Thymus (tissue), 11 donors: ENCODE results near the gene JMJD6. TPM values are rescaled to one million over a fixed set of nuclear protein-coding genes. Genes with fewer than 3 reads are reported as not detected.

Experiments
- DNase-seq, 9 donors: peaks; one replicate each; pipeline ENCODE4 v3.0.0-alpha.2; 2013; ENCODE audit warnings: low spot score in 9 of 9, low read depth in 6 of 9, missing footprints in 1 of 9
- H3K27ac ChIP-seq, 2 donors: one replicate each; pipeline ENCODE4 v1.5.1; 2013; ENCODE audit warnings: control low read depth in 1 of 2, low read depth in 1 of 2, low read length in 1 of 2, mild to moderate bottlenecking in 1 of 2, moderate library complexity in 1 of 2
- H3K27me3 ChIP-seq, 2 donors: one replicate each; pipeline ENCODE4 v1.5.1; 2013; ENCODE audit warnings: low read length in 1 of 2; ENCODE audit not compliant: control insufficient read depth in 2 of 2, insufficient read depth in 1 of 2
- H3K36me3 ChIP-seq, 2 donors: one replicate each; pipeline ENCODE4 v1.5.1; 2013; ENCODE audit warnings: low read length in 1 of 2, mild to moderate bottlenecking in 1 of 2, moderate library complexity in 1 of 2; ENCODE audit not compliant: control insufficient read depth in 2 of 2, insufficient read depth in 2 of 2
- H3K4me1 ChIP-seq, 2 donors: one replicate each; pipeline ENCODE4 v1.5.1; 2013; ENCODE audit warnings: low read length in 2 of 2; ENCODE audit not compliant: control insufficient read depth in 2 of 2, insufficient read depth in 2 of 2
- H3K4me3 ChIP-seq, 2 donors: one replicate each; pipeline ENCODE4 v1.5.1; 2013; ENCODE audit warnings: low read length in 2 of 2, control low read depth in 1 of 2, mild to moderate bottlenecking in 1 of 2
- H3K9me3 ChIP-seq, 2 donors: one replicate each; pipeline ENCODE4 v1.5.1; 2013; ENCODE audit warnings: low read length in 1 of 2, mild to moderate bottlenecking in 1 of 2; ENCODE audit not compliant: control insufficient read depth in 2 of 2, insufficient read depth in 1 of 2
- WGBS: extraction: QIAGEN DNeasy Blood & Tissue Kit; methylation state at CpG from one replicate; pipeline ENCODE4 v1.1.7; 2013; 5-methylcytosine and 5-hydroxymethylcytosine counted together
- polyA plus RNA-seq: library from polyadenylated mRNA; stranded (reverse); fragments of 200-250 nt; gene quantifications from one replicate; pipeline ENCODE4 v1.2.3, GENCODE V29; 2013
- total RNA-seq: library from RNA; stranded (reverse); fragments of 120-200 nt; gene quantifications from one replicate; pipeline ENCODE4 v1.2.4, GENCODE V29; 2013
- donor health status: healthy.

The JMJD6 gene
- total and polyA plus RNA-seq, 2 donors: 14.4 to 31.9 TPM

GRCh38 chr17:76671912-76672262, 54.5 kb downstream of the JMJD6 start:
- Histone ChIP-seq H3K27ac (peak overlapping the region; percentile 99 to 100), H3K4me1 (peaks cover 33 to 53% of the 10 kb centered on the region in 2 donors), H3K27me3 (no peaks in the 10 kb centered on the region), H3K9me3 (peaks cover 0 to 2% of the 10 kb centered on the region in 2 donors), H3K36me3 (no peaks in the 10 kb centered on the region), H3K4me3 (peak overlapping the region; percentile 83 to 97)
- no peak for DNase-seq
- WGBS: under 1% methylated on average over 19 of the region's 19 CpGs

DNA sequence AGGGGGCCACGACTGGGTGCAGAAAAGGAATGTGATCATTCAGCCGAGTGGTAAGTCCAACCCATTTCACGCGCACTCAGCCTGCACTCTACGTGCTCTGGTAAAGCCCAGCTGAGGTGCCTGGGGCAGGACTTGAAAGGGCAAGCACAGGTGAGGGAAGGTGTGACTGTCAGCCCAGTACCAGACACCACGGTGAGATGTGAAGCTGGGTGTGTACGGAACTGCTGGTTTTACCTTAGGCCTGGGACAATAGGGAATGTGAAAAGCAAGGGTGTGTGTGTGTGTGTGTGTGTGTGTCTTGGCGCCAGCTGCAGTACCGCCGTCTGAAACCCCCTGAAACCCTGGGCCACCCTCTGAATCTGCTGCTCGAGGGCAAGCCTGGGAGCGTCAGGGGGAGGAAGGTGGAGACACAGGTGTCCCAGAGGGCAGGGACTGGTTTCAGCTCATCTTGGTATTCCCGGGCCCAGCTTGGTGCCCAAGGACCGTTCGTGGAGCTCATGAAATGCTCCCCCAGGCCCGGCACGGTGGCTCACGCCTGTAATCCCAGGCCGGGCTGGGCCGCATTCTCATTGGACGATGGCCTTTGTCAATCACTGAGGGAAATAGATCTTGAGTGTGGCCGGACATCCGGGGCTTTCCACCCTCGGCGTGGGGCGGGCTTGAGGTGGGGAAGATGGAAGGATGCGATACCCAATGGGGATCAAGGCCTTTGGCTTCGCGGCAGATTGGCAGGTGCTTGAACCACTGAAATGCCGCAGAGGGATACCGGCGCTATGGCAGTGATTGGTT, 55.1 kb downstream of the JMJD6 start:
- Histone ChIP-seq H3K9me3 (peaks cover 0 to 2% of the 10 kb centered on the region in 2 donors), H3K4me3 (peak overlapping the region; percentile 83 to 97), H3K4me1 (peaks cover 33 to 49% of the 10 kb centered on the region in 2 donors), H3K36me3 (no peaks in the 10 kb centered on the region), H3K27ac (peak overlapping the region; percentile 99 to 100), H3K27me3 (no peaks in the 10 kb centered on the region)
- DNase-seq: peak; percentile 99 to 100 (median 100)
- WGBS: 23% methylated on average over 32 of the region's 32 CpGs

DNA sequence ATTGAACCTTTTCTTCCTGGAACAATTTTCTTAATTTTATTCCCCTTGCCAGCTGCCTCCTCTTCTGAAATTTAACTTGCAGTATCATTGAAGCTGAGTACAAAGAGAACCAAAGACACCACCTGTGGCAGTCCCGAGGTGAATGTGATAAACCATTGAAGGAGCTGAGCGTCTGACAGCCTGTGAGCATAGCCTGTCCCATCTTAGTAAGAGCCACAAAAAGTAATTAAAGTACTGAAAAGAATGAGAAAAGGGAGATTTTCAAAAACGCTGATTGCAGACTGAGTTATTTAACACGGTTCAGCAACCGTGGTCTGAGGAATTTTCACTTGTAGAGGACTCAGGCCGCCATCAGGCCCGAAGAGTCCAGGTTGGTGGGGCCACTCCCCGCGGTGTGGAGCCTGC, 55.7 kb downstream of the JMJD6 start:
- peak overlapping the region; percentile 88 to 100 for H3K27ac ChIP-seq
- H3K9me3 ChIP-seq: peaks cover 0 to 2% of the 10 kb centered on the region in 2 donors
- H3K27me3 ChIP-seq: no peaks in the 10 kb centered on the region
- H3K4me3 ChIP-seq: peak overlapping the region in 1 of 2 donors; percentile 97
- H3K36me3 ChIP-seq: no peaks in the 10 kb centered on the region
- H3K4me1 ChIP-seq: peaks cover 33 to 49% of the 10 kb centered on the region in 2 donors
- peak in 5 of 9 donors; percentile 34 to 76 (median 47) for DNase-seq
- WGBS: 72% methylated on average over 9 of the region's 9 CpGs

- DNase-seq: peak in 5 of 9 donors; percentile 27 to 76 (median 46)
These were observed 56.2 kb downstream of the JMJD6 start for GRCh38 chr17:76670020-76670717.

More at GRCh38 chr17:76670020-76670717, 56.2 kb downstream of the JMJD6 start:
- no peaks in the 10 kb centered on the region for H3K27me3 ChIP-seq
- no peaks in the 10 kb centered on the region for H3K36me3 ChIP-seq
- H3K27ac ChIP-seq: peak overlapping the region; percentile 88 to 100
- no peak overlapping the region for H3K4me3 ChIP-seq
- H3K4me1 ChIP-seq: peaks cover 33 to 49% of the 10 kb centered on the region in 2 donors
- WGBS: 87% methylated on average over 9 of the region's 9 CpGs
- H3K9me3 ChIP-seq: peaks cover 0 to 2% of the 10 kb centered on the region in 2 donors

Other genes starting within 250 kb of the JMJD6 start
- 5.9 TPM for gene RHBDF2, start 225.2 kb downstream of the JMJD6 start, total RNA-seq
- gene RHBDF2, start 225.2 kb downstream of the JMJD6 start, polyA plus RNA-seq: 20.6 TPM
- 1.6 TPM for gene CYGB, start 188.9 kb downstream of the JMJD6 start, total RNA-seq
- 12.1 TPM for gene CYGB, start 188.9 kb downstream of the JMJD6 start, polyA plus RNA-seq
- gene PRCD, start 186.6 kb downstream of the JMJD6 start, total RNA-seq: 0.47 TPM
- gene PRCD, start 186.6 kb downstream of the JMJD6 start, polyA plus RNA-seq: 16.8 TPM
- 0.76 TPM for gene ST6GALNAC2, start 140.7 kb downstream of the JMJD6 start, total RNA-seq
- gene ST6GALNAC2, start 140.7 kb downstream of the JMJD6 start, polyA plus RNA-seq: 4.3 TPM
- gene ST6GALNAC1, start 82.8 kb downstream of the JMJD6 start, total RNA-seq: 1.4 TPM
- gene ST6GALNAC1, start 82.8 kb downstream of the JMJD6 start, polyA plus RNA-seq: 1.6 TPM
- gene MXRA7, start 15.6 kb downstream of the JMJD6 start, total RNA-seq: 24.6 TPM
- 47.1 TPM for gene MXRA7, start 15.6 kb downstream of the JMJD6 start, polyA plus RNA-seq
- gene METTL23, start 233 bp upstream of the JMJD6 start, total RNA-seq: 38.3 TPM
- 70.1 TPM for gene METTL23, start 233 bp upstream of the JMJD6 start, polyA plus RNA-seq
- 245 TPM for gene SRSF2, start 10.7 kb upstream of the JMJD6 start, total RNA-seq
- 225 TPM for gene SRSF2, start 10.7 kb upstream of the JMJD6 start, polyA plus RNA-seq
- gene MFSD11, start 11.5 kb upstream of the JMJD6 start, total RNA-seq: 16.8 TPM
- 17.3 TPM for gene MFSD11, start 11.5 kb upstream of the JMJD6 start, polyA plus RNA-seq
- 0.09 TPM for gene MGAT5B, start 141.8 kb upstream of the JMJD6 start, total RNA-seq
- gene MGAT5B, start 141.8 kb upstream of the JMJD6 start, polyA plus RNA-seq: 1.0 TPM